Stimulated activated CD4-positive, alpha-beta T cell treated with anti-CD3 and anti-CD28 coated beads, Interleukin-2, amount 100 ng/mL, for 48 hours (primary cell): Measurements from ENCODE around the gene ANKRD39.

Source experiments
- DNase-seq, 2 donors: peaks; one replicate each; pipeline ENCODE4 v3.0.0-alpha.2; 2020

The ANKRD39 gene

DNA sequence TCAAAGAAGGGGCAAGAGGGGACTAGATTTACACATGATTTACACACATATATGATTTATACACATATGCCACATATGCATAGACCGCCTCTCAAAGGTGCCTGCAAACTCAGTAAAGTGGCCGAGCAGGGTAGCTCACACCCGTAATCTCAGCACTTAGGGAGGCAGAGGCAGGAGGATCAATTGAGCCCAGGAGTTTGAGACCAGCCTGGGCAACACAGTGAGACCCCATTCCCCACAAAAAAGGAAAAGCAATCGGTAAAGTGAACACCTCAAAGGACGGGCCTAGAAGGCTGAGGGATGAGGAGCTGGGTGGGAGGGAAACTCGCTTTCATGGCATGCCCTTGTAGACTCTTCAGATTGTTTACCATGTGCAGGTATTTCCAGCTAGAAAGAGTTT, 5.1 kb downstream of the ANKRD39 start:
- no peak for DNase-seq

DNA sequence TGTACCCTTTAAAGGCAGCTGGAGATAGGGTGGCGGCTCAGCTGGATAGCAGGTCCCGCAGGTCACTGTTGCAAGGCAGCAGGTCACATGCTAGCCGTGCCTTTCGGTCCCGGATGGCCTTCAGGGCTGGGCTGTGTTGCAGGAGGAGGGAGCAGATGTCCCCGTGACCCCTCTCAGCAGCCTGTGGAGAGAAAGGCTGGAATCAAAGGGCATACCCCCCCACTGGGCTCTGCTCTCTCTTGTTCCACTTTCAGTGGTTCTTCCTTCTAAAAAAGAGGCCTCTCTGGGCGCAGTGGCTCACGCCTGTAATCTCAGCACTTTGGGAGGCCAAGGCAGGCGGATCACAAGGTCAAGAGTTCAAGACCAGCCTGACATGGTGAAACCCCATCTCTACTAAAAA, 9.6 kb downstream of the ANKRD39 start:
- no peak for DNase-seq

DNA sequence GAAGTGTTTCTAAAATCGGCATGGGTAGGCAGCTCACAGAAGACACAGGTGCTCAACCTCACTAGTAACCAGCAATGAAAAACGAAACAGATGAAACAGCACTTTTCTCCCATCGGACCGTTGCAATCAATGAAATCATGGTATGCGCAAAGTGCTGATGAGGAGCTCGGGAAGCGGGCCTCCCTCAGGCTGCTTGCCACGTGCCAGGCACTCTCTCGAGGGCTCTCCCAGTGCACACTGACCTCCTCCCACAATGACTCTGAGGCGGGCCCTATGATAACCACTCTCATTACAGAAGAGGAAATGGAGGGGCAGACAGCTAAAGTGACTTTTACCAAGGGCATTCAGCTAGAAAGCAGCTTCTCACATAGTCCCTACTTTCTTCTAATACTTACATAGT, 10.2 kb downstream of the ANKRD39 start:
- DNase-seq = no peak

DNA sequence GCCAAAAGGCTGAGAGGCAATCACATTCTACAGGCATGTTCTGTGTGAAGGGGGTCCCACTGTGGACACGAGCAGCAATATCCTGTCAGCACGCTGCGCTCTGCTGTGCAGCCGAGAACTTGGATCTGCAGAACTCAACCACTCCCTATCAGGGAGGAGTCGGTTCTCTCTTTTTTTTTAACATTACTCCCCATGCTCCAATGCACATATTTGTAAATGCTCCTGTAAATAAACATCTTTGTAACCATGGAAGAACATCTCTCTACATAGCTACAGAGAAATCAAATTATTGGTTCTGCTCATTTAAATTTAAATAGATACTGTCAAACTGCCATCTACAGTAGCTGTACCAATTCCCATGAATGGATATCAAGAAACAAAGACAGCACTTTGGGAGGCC, 11.0 kb downstream of the ANKRD39 start:
- no peak for DNase-seq

DNA sequence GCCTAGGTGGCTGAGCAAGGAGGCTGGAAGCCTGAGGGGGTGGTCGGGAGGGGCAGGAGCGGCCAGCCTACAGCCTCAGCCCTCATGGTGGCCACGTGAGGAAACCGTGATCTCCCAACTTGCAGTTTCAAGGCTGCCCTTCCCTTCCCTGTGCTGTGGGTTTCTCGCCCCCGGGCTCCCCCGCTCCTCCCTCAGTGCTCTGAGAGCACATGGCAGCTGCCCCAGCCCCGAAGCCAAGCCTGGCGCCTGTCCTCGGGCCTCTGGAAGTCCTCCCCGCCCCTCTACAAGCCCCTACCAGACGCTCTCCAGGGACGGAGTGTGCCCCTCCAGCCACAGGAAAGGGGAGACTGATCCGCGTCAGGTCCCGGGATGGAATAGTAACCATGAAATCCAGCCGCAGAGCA, 13.4 kb downstream of the ANKRD39 start:
- DNase-seq = no peak

DNA sequence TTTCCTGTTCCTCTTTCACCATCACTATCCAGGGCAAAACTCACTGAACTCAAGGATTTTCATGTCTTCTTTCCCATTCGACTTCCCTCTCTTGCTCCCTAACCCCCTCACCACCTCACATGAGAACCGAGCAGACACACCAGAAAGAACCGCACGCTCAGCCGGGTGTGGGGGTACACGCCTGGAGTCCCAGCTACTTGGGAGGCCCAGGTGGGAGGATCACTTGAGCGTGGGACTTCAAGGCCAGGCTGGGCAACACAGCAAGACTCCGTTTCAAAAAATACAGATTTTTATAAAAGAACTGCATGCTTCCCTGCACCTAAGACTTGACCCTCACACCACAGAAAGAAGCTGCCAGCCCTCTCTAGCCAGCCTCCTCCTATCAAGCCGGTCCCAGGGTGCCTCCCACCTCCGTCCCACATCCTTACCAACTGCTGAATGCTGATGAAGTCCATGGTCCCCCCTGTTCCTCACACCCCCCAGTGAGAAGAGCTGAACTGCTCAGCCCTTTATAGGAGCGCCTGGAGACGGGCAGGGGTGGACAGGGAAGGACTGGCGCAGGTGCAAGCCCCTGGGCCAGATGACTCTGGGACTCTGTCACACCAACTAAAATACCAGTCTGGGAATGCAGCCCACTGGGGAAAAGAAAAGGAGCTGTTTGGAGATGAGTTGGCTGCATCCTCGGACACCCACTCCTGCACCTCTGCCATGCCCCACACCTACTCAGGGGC, 14.1 kb downstream of the ANKRD39 start, which contains the start of gene ANKRD23:
Gene ANKRD23 (minus strand): TSS at position 484 of the 731 bp plus-strand sequence. CDS start 29 bp downstream, at position 455.
- DNase-seq = no peak

DNA sequence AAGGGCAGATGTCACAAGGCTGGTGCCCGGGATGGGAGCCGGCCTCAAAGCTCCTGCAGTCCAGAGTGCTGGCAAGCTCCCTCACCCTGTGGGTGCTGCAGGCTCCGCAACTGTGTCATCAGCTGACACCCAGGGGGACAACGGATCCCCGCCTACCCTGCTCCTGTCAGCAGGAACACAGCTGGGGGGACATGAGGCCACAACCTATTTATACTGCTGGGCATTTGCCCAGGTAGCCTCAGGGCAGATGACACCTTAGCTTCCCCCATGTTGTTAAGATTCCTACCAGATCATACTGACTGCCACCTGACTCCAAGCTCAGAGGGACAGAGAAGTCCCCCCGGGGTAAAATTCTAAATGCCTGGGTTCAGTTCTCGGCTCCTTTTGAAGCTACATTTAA, 15.2 kb downstream of the ANKRD39 start:
- DNase-seq = no peak

DNA sequence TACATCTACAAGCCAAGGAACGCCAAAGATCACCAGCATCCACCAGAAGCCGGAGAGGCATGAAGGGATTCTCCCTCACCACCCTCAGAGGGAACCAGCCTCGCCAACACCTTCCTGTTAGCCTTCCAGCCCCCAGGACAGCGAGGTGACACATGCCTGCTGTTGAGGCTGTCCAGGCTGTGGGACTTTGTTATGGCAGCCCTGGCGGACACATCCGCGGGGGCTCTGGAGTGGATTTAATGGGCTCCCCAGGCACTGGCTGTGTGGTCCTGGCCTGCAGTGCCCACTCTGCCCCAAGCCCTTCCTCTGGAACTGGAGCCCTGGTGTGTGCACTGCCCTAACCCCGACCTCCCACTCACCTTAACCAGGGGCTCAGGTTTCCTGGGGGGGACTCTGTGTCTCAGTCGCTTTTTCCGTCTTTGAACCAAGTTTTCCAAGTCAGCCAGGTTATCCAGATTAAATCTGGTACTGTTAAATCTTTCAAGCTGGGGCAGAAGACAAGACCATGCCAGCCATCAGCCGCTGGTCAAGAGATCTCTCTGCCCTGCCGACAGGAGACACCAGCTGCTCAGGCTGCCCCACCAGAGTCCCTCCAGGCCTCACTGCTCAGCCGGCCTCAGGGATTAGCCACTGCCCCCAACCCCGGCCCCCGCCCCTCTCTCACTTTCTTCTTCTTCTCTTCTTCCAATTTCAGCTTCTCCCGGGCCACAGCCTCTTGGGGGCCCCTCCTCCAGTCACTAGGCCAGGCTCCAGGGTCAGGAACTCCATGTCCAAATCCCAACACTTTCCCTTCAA, 15.9 kb downstream of the ANKRD39 start:
- no peak for DNase-seq

DNA sequence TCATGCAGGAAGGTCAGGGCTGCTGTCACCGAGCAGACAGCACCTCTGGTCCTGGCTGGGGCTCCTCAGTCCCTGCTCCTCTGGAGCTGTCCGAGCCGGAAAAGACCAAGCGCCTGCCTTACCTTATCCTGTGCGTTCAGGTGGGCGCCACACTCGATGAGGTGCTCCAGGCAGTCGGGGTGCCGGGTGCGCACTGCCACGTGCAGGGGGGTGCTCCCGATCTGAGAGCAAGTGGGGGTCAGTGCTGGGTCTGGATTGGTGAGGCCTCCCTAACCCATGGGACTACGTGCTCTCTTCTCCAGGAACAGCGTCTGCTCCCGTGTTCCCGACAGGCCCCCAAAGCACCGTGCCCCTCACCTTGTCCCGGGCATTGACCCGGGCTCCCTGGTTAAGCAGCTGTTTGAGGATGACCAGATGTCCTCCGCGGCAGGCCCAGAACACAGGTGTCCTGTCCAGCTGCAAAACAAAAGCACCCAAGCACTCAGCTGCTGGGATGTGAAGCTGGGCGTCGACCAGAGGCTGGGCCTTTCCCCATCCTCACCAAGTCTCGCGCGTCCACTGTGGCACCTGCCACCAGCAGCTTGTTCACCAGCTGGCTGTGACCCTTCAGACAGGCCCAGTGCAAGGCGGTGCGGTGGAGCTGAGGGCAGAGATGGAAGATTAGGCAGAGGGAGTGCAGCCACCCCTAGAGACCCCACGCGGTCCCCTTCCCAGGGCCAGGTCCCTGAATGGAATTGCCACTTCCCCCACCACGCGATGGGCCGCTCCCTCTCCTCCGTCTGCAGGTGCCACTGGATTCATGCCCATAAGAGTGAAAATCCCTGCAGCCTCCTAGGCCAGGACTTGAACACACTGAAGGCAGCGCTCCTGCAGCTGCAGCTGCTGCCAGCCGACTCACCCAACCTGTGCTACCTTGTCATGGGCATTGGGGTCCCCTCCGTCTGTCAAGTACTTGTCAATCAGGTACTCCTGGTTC, 17.7 kb downstream of the ANKRD39 start:
- no peak for DNase-seq

DNA sequence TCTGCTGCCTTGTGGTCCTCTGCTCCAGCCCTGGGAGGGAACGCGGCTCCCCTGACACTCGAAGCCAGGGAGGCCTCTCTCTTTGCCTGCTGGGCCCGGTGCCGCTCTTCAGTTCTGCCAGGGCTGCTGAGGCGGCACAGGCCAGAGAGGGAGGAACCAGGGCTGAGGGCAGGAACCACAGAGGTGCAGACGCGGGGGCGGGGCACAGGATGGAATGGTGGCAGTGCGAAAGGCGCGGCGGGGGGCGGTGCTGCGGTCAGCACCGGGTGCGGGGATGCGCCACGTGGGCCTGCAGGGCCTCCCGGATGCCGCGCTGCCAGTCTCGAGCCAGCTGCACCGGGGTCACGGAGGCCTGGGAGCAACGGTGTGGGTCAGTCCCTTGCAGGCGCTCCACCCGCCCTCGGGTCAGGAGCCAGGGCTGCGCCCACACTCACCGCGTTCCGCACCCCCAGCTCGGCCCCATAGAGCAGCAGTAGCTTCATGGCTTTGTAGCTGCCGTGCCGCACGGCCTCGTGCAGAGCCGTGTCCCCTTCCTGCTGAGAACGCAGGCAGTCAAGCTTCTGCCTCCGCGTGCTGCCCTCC, 18.4 kb downstream of the ANKRD39 start:
- peak; percentile 68 for DNase-seq

DNA sequence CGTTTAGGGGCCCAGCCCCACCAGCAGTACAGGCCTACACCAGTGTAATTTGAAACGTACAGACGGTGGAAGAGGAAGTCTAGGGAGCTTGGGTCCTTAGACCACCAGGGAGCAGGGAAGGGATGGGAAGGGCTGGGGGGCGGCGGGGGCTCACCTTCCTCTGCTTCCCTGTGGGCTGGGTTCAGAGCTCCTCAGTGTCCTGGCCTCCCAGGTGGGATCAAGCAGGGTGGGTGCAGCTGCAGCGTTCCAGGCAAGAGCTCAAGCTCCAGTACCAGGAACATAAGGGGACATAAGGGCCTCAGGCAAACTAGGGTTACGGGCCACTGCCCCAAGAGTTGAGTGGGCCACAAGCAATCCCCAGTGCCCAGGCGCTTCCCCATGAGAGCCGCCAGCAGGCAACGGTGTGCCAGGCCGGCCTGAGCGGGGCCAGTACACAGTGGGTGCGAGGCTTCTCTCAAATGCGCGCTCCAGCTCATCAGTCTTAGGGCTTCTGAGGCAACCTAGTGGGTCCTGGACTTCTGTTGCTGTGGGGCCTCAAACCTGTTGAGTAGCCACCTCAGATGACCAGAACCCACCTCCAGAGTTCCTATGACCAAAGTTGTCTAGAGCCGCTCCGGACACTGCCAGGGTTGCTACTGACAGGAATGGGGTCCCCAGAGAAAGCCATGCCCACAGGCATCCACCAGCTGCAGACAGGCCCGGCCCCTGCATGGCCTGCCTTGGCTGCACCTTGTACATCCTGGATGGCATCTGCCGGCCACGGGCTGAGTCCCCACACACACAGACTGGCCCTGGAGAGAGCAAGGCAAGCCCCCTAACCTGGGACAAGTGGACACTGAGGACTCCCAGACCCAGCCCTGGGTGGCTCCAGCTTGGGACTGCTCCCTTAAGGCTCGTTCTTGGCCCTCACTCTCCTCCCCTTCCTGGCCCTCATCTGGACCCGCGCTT, 19.2 kb downstream of the ANKRD39 start:
- DNase-seq = no peak

DNA sequence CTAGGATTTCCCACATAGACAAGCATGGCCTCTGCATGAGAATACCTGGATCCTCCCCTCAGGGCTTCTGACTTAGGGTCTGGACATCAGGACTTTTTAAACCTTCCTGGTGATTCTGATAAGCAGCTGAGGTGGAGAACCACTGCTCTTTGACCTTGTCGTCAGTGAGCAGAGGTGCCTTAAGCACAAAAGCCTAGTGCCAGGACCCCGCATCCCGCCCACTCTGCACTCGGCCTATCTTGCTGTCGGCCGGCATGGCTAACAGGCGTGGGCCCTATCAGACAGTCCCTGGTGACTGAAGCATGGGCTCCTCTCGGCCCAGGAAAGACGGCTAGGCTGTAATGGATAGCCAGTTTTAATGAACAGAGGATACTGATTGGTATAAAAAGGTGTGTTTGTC, 20.2 kb downstream of the ANKRD39 start:
- no peak for DNase-seq

DNA sequence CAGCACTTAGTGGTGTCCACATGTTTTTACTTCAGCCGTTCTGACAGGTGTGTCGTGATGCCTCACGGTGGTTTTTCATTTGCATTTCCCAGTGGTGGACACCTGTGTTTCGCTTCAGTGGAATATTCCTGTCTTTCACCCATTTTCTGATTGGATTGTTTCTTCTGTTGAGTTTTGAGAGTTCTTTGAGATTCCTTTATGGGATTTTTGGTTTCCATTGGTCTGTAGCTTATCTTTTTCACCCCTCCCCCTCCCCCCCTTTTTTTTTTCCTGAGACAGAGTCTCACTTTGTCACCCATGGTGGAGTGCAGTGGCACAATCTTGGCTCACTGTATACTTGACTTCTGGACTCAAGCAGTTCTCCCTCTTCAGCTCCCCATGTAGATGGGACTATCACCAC, 22.0 kb downstream of the ANKRD39 start:
- no peak for DNase-seq

DNA sequence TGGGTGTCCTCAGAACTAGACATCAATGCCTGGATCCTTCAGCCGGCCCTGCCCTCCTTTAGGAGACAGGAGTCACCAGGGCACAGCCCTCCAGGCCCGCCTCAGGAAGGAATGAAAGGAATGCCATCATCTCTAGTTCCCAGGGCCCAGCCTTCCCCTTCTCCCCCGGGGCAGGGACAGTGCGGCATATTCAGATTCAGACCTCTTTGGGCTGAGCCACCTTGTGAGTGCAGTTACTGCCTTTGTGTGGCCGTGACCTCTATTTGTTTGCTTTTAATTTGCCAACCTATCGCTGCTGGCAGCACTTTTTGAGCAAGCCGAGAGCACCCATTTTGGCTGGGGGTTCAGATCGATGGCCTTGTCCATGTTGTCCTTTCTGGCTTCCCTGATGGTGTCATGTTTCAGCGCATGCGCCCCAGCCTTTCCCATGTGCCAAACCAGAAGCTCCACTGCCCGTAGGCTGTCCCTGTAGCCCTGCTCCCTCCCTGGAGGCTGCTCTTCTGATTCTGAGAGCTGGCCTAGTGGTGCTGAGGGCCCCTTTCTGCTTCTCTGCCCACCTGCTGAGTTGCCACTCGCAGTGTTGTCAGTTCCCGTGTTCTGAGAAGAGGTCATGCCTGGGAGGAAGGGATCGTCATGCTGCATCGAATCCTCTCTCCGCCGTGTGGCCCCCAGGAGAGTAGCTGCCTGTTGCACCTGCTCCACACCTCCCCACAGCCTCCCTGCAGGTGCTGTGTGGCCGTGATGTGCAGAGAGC, 24.9 kb downstream of the ANKRD39 start:
- no peak for DNase-seq

DNA sequence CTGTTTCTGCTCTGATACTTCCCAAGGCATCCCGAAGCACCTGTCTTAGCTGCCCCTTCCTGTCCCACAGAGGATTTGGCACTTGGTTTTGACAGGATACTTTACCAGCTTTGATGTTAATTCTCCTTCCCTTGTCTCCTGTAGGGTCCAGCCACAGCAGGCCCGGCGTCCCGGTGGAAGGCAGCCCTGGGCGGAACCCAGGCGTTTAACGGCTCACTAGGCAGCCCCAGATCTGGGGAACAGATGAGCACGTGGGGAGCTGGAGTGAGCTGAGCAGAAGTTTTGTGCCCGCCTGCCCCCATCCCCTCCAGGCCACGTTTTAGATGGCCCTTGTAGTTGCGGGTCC, 25.4 kb downstream of the ANKRD39 start:
- no peak for DNase-seq

DNA sequence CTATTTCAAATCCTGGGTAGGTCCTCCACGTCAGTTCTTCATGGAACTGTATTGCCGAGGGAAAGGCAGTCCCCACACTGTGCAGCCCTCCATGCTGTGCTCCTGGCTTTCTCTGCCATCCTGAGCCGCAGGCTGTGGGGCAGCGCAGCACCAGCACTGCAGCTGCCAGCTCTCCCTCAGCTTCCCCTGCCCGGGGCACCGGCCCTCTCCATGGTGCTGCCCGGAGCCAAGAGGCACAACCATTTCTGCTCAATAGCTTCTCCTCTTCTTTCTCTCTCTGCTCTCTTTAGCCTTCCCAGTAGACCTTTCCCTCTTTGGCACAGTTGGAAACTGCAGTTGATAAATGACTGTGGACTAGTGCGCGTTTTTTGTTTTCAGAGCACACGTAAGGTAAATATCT, 26.1 kb downstream of the ANKRD39 start:
- no peak for DNase-seq

DNA sequence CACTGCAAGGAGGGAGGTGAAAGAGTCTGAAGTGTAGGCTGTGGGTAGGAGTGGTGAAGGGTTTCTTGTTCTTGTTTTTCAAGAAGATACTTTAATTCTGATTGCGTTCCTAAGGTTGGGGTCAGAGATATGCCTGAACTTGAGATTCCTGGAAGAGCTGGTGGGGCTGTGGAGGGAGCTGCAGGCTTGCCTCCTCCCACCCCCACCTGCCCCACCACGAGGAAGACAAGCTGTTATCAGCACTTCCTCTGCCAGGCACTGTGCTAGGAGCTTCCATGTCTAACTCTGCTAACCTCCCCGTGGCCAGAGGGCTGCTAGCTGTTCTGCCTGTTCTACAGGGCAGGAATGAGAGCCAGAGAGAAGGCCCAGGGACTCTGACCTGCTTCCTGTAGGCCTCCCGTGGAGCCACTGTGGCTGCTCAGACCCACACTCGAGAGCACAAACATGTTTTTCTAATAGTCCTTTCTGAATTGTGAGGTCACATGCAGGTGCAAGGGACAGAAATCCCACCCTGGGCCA, 27.7 kb downstream of the ANKRD39 start:
- DNase-seq = no peak

DNA sequence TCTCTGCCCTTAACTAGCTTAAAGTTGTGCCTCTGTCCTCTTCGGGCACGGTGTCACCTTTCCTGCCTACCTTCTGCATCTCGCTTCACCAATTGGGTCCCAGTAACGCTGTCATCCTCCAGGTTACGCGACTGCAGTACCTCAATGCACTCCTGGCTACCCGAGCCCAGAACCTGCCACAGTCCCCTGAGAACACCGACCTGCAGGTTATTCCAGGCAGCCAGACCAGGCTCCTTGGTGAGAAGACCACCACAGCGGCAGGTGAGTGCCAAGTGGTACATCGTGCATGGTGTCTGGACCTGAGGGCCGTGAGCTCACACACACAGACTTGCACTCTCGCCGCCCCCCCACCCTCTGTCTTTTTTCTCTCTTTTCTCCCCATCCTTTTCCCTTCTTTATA, 28.9 kb downstream of the ANKRD39 start:
- DNase-seq = no peak

DNA sequence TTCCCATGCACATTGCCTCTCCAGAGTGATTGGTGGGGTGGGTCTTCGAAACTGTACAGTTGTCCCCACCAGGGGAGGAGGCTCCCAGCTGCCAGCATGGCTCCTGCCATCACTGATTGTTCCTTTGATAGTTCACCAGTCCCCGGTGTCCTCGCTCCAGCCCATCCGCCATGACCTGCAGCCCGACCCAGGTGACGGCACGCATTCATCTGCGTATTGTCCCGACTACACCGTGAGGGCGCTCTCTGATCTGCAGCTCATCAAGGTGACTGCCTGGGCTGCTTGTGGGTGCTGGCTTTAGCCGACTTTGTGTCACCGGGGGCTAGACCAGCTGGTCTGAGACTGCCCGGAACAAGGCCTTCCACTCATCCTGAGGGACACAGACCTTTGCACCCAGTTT, 29.4 kb downstream of the ANKRD39 start:
- no peak for DNase-seq

DNA sequence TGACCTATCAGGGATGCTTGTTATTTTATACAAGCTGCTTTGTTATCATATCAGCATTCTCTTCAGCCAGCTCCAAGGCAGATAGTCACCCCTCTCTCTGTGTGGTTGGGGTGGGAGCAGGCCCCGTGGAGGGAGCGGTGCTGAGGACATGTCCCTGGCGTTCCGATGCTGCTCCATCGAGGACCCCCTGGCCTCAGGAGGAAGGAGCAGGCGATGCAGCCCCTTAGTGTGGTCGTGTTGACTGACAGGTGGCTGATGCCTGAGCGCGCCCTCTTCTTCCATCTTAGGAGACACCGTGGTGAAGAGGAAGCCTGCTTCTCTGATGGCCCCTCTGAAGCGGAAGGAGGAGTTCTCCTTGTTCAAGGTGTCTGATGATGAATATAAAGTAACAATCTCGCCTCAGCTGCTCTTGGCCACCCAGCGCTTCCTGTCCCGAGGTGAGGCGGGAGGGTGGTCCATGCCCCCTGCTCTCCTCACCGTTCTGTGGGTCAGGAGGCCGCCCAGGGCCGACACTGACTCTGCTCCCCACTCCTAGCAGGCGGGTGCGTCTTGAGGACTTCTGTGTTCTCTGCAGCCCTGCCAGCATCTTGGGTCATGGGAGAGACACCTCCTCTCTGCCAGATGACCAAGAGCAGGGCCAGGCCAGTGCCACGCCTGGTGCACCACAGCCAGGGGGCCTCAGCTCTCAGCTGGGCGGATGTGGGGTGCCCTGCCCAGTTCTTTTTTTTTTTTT, 31.1 kb downstream of the ANKRD39 start:
- no peak for DNase-seq
